NCI-H524 (cell line): Measurements from ENCODE around the gene OR5H14.
A peak's percentile ranks its signal among the peaks of the same experiment; 100 is the strongest.
"Not testable (repeated sequence)": the region's sequence is repeated elsewhere in the genome, so short reads cannot be mapped to it uniquely, and the experiment has no call there.

Experiments used
- DNase-seq, 2 experiments: peaks; one replicate each; lab custom pipeline; 2025; lab: John Stamatoyannopoulos, UW

OR5H14 gene

GRCh38 chr3:98147179-98147578 is at the start of gene OR5H14:
TSS of gene OR5H14 (plus strand) at chr3:98147479. CDS start at chr3:98149386, 1,907 bp downstream.
- DNase-seq, result no peak

GRCh38 chr3:98099848-98100247 is 47.4 kb upstream of the OR5H14 start:
- DNase-seq, result no peak

- no peak for DNase-seq
Measured at GRCh38 chr3:98108162-98108561, 39.1 kb upstream of the OR5H14 start.

GRCh38 chr3:98109807-98110549 is 37.3 kb upstream of the OR5H14 start:
- no peak for DNase-seq

GRCh38 chr3:98110550-98110908 is 36.8 kb upstream of the OR5H14 start:
- DNase-seq, result no peak

GRCh38 chr3:98114264-98114663 is 33.0 kb upstream of the OR5H14 start:
- DNase-seq, result no peak

- no peak for DNase-seq
Measured at GRCh38 chr3:98115717-98116116, 31.6 kb upstream of the OR5H14 start.

- DNase-seq, result no peak
Measured at GRCh38 chr3:98130421-98130820, 16.9 kb upstream of the OR5H14 start, which contains the start of gene OR5H1. TSS of gene OR5H1 (plus strand) at chr3:98130721. CDS start at chr3:98132698, 1,977 bp downstream.

GRCh38 chr3:98136631-98137030 is 10.6 kb upstream of the OR5H14 start:
- DNase-seq, result peak in 1 of 2 experiments; percentile 69

GRCh38 chr3:98137826-98138557 is 9.3 kb upstream of the OR5H14 start:
- not testable (repeated sequence) for DNase-seq

GRCh38 chr3:98140531-98140930 is 6.7 kb upstream of the OR5H14 start:
- DNase-seq, result no peak

- no peak for DNase-seq
Measured at GRCh38 chr3:98148751-98149150, 1.5 kb downstream of the OR5H14 start.

GRCh38 chr3:98149456-98149855 is 2.2 kb downstream of the OR5H14 start:
- not testable (repeated sequence) for DNase-seq

- no peak for DNase-seq
Measured at GRCh38 chr3:98151241-98151640, 4.0 kb downstream of the OR5H14 start.

- DNase-seq, result no peak
Measured at GRCh38 chr3:98166396-98166795, 19.1 kb downstream of the OR5H14 start, which contains the start of gene OR5H15. TSS of gene OR5H15 (plus strand) at chr3:98166696. CDS start at chr3:98168700, 2,004 bp downstream.

- DNase-seq, result no peak
Measured at GRCh38 chr3:98171071-98171470, 23.8 kb downstream of the OR5H14 start.

GRCh38 chr3:98172621-98173020 is 25.3 kb downstream of the OR5H14 start:
- DNase-seq, result peak; percentile 58 to 78

- no peak for DNase-seq
Measured at GRCh38 chr3:98180319-98180890, 33.1 kb downstream of the OR5H14 start.

GRCh38 chr3:98182196-98182595 is 34.9 kb downstream of the OR5H14 start:
- DNase-seq, result no peak

- peak in 1 of 2 experiments; percentile 40 for DNase-seq
Measured at GRCh38 chr3:98185180-98185579, 37.9 kb downstream of the OR5H14 start.

GRCh38 chr3:98188545-98188944 is 41.3 kb downstream of the OR5H14 start:
- peak in 1 of 2 experiments; percentile 46 for DNase-seq

- not testable (repeated sequence) for DNase-seq
Measured at GRCh38 chr3:98190911-98191310, 43.6 kb downstream of the OR5H14 start.

GRCh38 chr3:98196293-98196692 is 49.0 kb downstream of the OR5H14 start:
- DNase-seq, result not testable (repeated sequence)
